Colon (tissue), 2 donors: Measurements from ENCODE around the gene CCDC185.

Experiments used
- FAIRE-seq: peaks from 2 replicates; lab custom pipeline; 2012; peaks lifted over from hg19 to GRCh38; lab: Jason Lieb, UNC
- donor health status: control.
- donor health status: control.

CCDC185 gene

GRCh38 chr1:223437151-223437550 lies 43.9 kb downstream of the CCDC185 start:
- no peak for FAIRE-seq

- FAIRE-seq, result no peak
Measured at GRCh38 chr1:223443397-223443796, 50.2 kb downstream of the CCDC185 start.

- FAIRE-seq, result no peak
Measured at GRCh38 chr1:223444411-223444810, 51.2 kb downstream of the CCDC185 start.
